BLaER1 treated with 17β-estradiol and CSF1 and Interleukin-3, amounts not matched to agents 10 nM and 100 nM (cell line): ENCODE measurements around the gene GNB1.
"Not testable (repeated sequence)": the region's sequence is repeated elsewhere in the genome, so short reads cannot be mapped to it uniquely, and the experiment has no call there.

Experiments used
- H3K27ac ChIP-seq, 11 experiments: shearing (Covaris generic); formaldehyde crosslinking; 2 replicates each; pipeline ENCODE4 v1.8.1; 2022
- H3K27me3 ChIP-seq, 11 experiments: shearing (Covaris generic); formaldehyde crosslinking; 2 replicates each; pipeline ENCODE4 v1.8.1; 2022
- H3K36me3 ChIP-seq, 11 experiments: shearing (Covaris generic); formaldehyde crosslinking; 2 replicates each; pipeline ENCODE4 v1.8.1; 2022
- H3K4me1 ChIP-seq, 10 experiments: shearing (Covaris generic); formaldehyde crosslinking; 2 replicates each; pipeline ENCODE4 v1.8.1; 2022
- H3K4me2 ChIP-seq, 11 experiments: shearing (Covaris generic); formaldehyde crosslinking; 2 replicates each; pipeline ENCODE4 v1.8.1; 2022
- H3K4me3 ChIP-seq, 10 experiments: shearing (Covaris generic); formaldehyde crosslinking; 2 replicates each; pipeline ENCODE4 v1.8.1; 2022
- H3K9ac ChIP-seq, 11 experiments: shearing (Covaris generic); formaldehyde crosslinking; 2 replicates each; pipeline ENCODE4 v1.8.1; 2022
- H3K9me3 ChIP-seq, 11 experiments: shearing (Covaris generic); formaldehyde crosslinking; replicated peaks in 1 of 11; 2 replicates each; pipeline ENCODE4 v1.8.1; 2022
- H4K20me1 ChIP-seq, 11 experiments: shearing (Covaris generic); formaldehyde crosslinking; 2 replicates each; pipeline ENCODE4 v1.8.1; 2022
- Cebpa-rat ChIP-seq, 11 experiments: shearing (Covaris generic); IDR thresholded peaks; 2 replicates each; pipeline ENCODE4 v1.8.1; 2022

Gene GNB1

DNA sequence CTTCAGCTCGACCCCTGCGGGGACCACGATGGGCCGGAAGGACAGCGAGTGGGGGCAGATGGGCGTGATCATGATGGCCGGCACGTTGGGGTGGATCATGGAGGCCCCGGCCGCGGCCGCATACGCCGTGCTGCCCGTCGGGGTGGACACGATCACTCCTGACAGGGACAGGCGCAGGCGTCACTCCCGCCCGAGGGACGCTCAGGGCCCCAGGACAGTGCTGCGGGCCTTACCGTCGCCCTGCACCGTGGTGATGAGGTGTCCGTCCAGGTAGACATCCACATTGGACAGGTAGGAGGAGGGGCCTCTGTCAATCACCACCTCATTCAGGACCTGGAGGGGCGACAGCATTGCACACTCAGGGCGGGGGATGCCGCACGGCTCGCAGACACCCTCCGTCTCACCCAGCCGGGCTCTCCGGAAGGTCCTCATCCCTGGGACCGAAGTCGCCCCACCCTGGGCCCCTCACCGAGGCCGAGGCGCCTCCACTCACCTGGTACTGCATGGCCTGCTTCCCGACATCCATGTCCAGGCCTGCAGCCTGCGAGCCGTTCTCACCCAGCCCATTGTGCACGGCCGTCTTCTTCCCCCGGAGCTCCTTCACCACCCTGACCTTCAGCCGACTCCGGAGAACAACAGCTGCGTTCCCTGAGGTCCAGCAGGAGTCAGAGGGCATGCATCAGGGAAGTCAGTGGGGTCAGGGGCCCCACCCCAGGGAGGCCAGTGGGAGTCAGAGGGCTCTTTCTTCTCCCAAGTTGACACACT lies 136.7 kb downstream of the GNB1 start:
- no peaks in the 10 kb centered on the region for H3K9me3 ChIP-seq
- H3K4me2 ChIP-seq = no peak overlapping the region
- H3K9ac ChIP-seq = no peak overlapping the region
- H3K27ac ChIP-seq = no peak overlapping the region
- no peaks in the 10 kb centered on the region for H3K27me3 ChIP-seq
- H4K20me1 ChIP-seq = peaks cover 21 to 73% (median 64%) of the 10 kb centered on the region in 11 experiments
- peaks cover 70 to 73% (median 72%) of the 10 kb centered on the region in 11 experiments for H3K36me3 ChIP-seq
- TF ChIP-seq Cebpa-rat (IDR thresholded peaks at IDR 0.05) = no peak
- H3K4me3 ChIP-seq = no peak overlapping the region
- H3K4me1 ChIP-seq = peaks cover 7 to 16% (median 11%) of the 10 kb centered on the region in 10 experiments

DNA sequence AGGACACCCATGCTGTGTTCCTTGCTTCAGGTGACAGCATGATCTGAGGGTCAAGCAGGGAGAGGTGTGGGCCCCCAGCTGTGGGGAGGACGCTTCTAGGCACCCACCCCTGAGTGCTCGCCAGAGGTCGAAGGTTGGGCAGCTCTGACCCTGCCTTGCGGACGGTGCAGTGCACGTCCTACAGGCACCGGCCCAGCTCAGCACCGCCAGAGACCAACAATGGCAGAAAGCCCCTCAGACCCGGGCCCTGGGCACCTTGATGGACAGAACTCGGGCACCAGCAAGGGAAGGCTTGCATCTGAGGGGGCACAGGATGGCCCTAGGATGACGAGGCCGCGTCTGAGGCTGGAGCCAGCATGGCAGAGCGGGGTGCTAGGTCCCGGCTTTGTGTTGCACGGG lies 137.3 kb downstream of the GNB1 start:
- no peak for TF ChIP-seq Cebpa-rat (IDR thresholded peaks at IDR 0.05)
- no peaks in the 10 kb centered on the region for H3K9me3 ChIP-seq
- no peak overlapping the region for H3K27ac ChIP-seq
- no peaks in the 10 kb centered on the region for H3K27me3 ChIP-seq
- H3K4me1 ChIP-seq = peaks cover 7 to 16% (median 11%) of the 10 kb centered on the region in 10 experiments
- peaks cover 64 to 67% (median 65%) of the 10 kb centered on the region in 11 experiments for H3K36me3 ChIP-seq
- no peak overlapping the region for H3K4me2 ChIP-seq
- no peak overlapping the region for H3K4me3 ChIP-seq
- no peak overlapping the region for H3K9ac ChIP-seq
- H4K20me1 ChIP-seq = peaks cover 14 to 67% (median 57%) of the 10 kb centered on the region in 11 experiments

DNA sequence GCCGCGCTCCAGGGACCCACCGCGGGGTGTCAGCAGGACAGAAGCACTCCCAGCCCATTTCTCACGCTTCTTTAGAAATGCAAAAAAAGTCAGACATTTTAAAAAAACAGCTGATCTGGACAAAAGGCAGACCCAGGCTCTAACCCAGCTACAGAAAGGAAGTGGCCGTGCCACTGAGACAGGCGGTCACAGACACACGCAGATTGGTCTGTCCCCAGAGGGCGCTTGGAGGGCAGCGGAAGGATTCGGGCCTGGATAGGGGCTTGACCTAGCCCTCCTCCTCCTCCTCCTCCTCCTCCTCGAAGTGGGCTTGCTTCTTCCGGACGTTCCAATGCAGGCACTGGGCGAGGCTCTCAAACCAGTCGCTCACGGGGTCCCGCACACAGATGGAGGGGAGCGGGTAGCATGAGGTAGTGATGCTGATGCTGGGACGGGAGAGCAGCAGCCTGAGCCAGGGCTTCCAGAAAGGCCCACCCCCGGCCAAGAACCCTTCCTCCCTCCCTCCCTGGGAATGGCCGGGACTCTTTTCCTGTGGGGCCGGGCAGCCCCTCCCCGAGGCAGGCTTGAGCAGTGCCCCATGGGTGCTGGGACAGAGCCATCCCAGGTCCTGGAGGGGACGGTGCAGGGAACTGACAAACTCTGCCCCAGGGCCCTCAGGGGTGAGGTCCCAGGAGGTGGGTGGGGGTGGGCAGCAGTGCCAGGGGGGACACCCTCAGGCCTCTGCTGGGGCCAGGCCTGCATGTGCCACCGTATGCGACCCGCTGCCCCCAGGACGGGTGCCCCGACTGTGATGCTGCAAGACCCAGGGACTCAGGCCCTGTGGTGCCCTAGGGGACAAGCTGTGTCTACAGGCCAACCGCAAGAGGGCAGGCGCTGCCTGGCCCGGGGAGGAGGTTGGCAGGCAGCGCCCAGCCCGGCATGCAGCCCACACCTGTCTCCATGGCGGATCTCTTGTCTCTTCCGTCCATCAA lies 138.0 kb downstream of the GNB1 start:
- Histone ChIP-seq H3K27ac (no peak overlapping the region; a peak in 2 of 22 replicates), H3K4me3 (no peak overlapping the region), H4K20me1 (peaks cover 7 to 60% (median 51%) of the 10 kb centered on the region in 11 experiments), H3K9ac (peak overlapping the region in 2 of 11 experiments; percentile 3 to 19; a peak in 1 of 22 replicates), H3K9me3 (no peaks in the 10 kb centered on the region), H3K4me1 (peaks cover 8 to 12% (median 10%) of the 10 kb centered on the region in 10 experiments; a peak in 19 of 20 replicates), H3K4me2 (no peak overlapping the region), H3K27me3 (no peaks in the 10 kb centered on the region), H3K36me3 (peaks cover 57 to 60% (median 59%) of the 10 kb centered on the region in 11 experiments)
- no peak for TF ChIP-seq Cebpa-rat (IDR thresholded peaks at IDR 0.05)

DNA sequence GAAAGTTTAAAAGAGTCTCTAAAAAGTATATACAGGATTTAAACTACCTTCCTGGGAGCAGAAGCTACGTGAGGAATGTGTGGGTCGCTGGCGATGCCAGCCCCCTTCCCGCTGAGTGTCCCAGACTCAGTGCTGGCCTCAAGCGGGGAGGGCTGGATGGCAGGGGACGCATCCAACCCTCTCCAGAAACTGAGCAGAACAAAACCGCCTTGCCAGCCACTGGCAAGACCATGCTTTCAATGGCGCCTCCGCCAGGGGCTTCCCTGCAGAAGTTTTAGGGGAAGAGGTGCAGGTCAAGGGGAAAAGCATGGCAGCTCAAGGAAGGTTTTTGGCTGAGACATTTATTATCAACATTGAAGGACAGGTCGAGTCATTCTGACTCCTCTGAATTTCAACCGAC lies 138.7 kb downstream of the GNB1 start:
- Histone ChIP-seq H3K4me1 (peaks cover 8 to 12% (median 9%) of the 10 kb centered on the region in 10 experiments; a peak in 19 of 20 replicates), H3K27ac (no peak overlapping the region; a peak in 1 of 22 replicates), H3K4me2 (no peak overlapping the region), H3K9ac (peak overlapping the region in 1 of 11 experiments; percentile 3; a peak in 1 of 22 replicates), H4K20me1 (peaks cover under 1 to 53% (median 43%) of the 10 kb centered on the region in 11 experiments; a peak in 21 of 22 replicates), H3K9me3 (no peaks in the 10 kb centered on the region), H3K36me3 (peaks cover 50 to 53% (median 51%) of the 10 kb centered on the region in 11 experiments), H3K27me3 (no peaks in the 10 kb centered on the region), H3K4me3 (no peak overlapping the region)
- TF ChIP-seq Cebpa-rat (IDR thresholded peaks at IDR 0.05) = no peak

DNA sequence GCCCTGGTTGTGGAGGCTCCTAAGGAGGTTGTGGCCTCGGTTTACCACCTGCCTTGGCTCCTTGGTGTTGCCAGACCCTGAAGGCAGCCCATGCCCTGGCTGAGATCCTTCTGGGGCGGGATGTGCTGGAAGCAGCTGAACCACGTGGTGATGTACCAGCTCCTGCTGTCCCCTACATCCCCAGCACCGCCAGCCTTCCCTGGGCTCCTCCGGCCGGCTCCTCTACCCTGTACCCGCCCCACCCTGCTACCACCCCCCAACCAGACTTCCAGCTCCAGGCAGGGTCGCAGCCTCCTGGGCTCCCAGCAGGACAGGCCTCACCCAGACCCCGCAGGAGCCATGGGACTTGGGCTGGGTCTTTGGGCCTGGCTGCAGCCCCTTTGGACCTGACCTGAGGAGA lies 140.9 kb downstream of the GNB1 start:
- H4K20me1 ChIP-seq = peaks cover 0 to 30% (median 26%) of the 10 kb centered on the region in 11 experiments; a peak in 20 of 22 replicates
- H3K9me3 ChIP-seq, H3K27ac ChIP-seq, H3K4me2 ChIP-seq, H3K4me3 ChIP-seq, H3K9ac ChIP-seq, H3K27me3 ChIP-seq: not testable (repeated sequence)
- peaks cover 28 to 31% (median 30%) of the 10 kb centered on the region in 11 experiments for H3K36me3 ChIP-seq
- peaks cover 8 to 12% (median 9%) of the 10 kb centered on the region in 10 experiments; a peak in 19 of 20 replicates for H3K4me1 ChIP-seq

DNA sequence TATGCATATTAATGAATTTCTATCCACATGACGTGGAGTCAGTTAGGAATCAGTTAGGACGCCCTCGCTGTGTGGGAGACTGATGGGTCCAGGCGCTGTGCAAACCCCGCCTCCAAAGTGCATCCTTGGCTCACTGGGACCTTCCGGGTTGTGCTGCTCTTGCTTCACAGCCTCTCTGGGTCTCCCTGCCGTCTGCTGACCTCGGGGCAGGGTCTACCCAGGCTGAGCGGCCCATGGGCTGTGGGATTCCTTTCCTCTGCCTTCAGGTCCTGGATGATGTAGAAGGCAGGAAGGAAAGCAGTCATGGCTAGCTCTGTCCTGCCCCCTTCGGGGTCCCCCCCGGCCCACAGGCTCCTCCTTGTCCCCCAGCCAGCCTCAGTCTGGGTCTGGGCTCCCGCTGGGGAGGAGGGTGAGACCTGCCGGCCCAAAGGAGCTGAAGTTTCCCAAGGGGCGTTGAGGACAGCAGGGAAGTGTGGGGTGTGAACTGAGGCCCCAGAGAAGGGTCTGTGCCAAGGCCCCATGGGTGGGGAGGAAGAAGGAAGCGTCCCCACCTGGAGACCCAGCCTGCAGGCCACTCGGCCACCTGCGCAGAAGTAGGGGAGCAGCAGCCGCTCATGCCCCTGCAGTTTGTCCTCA lies 142.1 kb downstream of the GNB1 start:
- Histone ChIP-seq H3K4me1 (peaks cover 8 to 12% (median 9%) of the 10 kb centered on the region in 10 experiments; a peak in 19 of 20 replicates), H3K4me2 (peak overlapping the region in 10 of 11 experiments; percentile 1 to 48 (median 32); a peak in 13 of 22 replicates), H3K9me3 (no peaks in the 10 kb centered on the region), H3K27me3 (no peaks in the 10 kb centered on the region), H3K9ac (peak overlapping the region in 8 of 11 experiments; percentile 7 to 39 (median 33); a peak in 7 of 22 replicates), H3K27ac (peak overlapping the region in 7 of 11 experiments; percentile 28 to 59 (median 43); a peak in 14 of 22 replicates), H3K4me3 (no peak overlapping the region), H3K36me3 (peaks cover 17 to 19% (median 18%) of the 10 kb centered on the region in 11 experiments), H4K20me1 (peaks cover 0 to 19% (median 18%) of the 10 kb centered on the region in 11 experiments; a peak in 20 of 22 replicates)
- TF ChIP-seq Cebpa-rat (IDR thresholded peaks at IDR 0.05) = no peak

DNA sequence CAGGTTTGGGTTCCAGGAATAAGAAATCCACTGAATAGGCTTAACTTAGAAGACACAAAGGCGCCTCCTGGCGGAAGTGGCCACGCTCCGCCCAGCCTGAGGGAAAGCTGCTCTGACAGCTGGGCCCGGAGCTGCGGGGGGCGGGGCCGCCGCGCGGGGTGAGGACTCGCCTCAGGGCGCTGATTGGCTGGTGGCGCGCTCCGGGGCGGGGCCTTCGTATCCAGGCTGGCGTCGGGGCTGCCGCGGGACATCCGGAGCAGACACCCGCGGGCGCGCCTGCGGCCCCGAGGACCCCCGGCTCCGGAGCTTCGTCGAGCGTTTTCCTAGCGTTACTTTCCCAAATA lies 144.3 kb downstream of the GNB1 start:
- H3K27me3 ChIP-seq, H3K9me3 ChIP-seq, H3K4me2 ChIP-seq, H4K20me1 ChIP-seq: not testable (repeated sequence)
- Histone ChIP-seq H3K36me3 (peaks cover 0 to 13% (median 5%) of the 10 kb centered on the region in 11 experiments; a peak in 10 of 22 replicates), H3K27ac (peak overlapping the region; percentile 88 to 93 (median 91); a peak in 19 of 22 replicates), H3K4me3 (peak overlapping the region in 2 of 10 experiments; percentile 45 to 59; a peak in 7 of 20 replicates), H3K9ac (peak overlapping the region; percentile 82 to 94 (median 88); a peak in 16 of 22 replicates), H3K4me1 (peaks cover 12 to 28% (median 14%) of the 10 kb centered on the region in 10 experiments)

DNA sequence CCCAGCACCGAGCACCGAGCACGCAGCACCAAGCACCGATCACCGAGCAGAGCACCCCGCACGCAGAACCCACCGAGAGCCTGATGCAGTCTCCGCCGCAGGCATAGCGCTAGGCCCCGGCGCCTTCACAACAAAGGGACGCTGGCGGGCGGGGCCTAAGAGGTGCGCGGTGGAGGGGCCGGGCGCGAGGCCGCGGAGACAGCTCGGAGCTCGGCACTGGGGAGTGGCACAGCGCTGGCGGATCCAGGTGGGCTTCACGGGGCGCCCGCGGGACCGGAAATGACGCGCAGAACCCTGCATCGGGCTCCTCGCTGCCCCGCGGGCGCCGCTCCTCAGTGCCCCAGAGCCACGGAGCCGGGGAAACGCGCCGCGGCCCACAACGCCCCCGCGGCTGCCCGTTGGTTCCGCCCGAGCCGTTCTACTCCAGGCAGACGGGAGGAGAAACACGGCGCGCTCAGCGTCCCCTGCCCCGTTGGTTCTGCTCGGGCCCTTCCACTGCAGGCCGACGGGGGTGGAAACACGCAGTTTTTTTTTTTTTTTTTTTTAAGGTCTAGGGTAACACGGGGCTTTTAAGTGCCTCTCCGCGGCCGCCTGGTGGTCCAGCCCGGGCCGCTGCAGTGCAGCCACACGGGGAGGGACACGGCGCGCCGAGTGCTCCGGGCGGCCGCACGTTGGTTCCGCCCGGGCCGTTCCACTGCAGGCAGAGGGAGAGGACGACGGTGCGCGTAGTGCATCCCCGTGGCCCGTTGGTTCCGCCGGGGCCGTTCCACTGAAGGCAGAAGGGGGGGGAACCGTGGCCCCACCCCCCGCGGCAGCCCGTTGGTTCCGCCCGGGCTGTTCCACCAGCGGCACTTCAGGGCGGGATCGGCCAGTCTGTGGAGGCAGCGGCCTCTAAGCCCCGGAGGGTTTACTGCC lies 145.0 kb downstream of the GNB1 start:
- not testable (repeated sequence) for H3K9me3 ChIP-seq, H4K20me1 ChIP-seq, H3K27me3 ChIP-seq
- Histone ChIP-seq H3K4me2 (peak overlapping the region in 2 of 11 experiments; percentile 20 to 38; a peak in 2 of 22 replicates), H3K4me3 (peak overlapping the region; percentile 45 to 67 (median 58)), H3K36me3 (peaks cover 0 to 16% (median 5%) of the 10 kb centered on the region in 11 experiments; a peak in 10 of 22 replicates), H3K4me1 (peaks cover 12 to 31% (median 14%) of the 10 kb centered on the region in 10 experiments), H3K27ac (peak overlapping the region; percentile 88 to 93 (median 91)), H3K9ac (peak overlapping the region; percentile 82 to 94 (median 88))

DNA sequence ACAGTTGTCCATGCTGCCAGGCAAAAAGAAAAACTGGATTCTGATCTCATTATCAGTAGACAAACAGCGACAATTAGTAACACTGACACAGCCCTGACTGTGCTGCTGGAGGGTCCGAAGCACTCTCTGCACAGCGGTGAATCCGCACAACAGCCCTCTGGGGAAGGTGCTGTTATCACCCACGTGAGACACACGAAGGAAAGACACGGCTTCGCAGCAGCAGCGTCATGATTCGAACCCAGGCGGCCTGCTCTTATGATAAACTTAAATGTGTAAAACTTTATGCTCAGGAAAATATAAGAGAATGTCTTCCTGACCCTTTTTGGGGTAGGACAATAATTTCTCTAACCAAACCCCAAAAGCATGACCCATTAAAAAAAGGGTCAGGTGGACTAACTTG lies 148.4 kb downstream of the GNB1 start:
- Histone ChIP-seq H3K36me3 (peaks cover 4 to 30% (median 10%) of the 10 kb centered on the region in 11 experiments; a peak in 15 of 22 replicates), H3K27ac (peak overlapping the region in 1 of 11 experiments; percentile 25; a peak in 2 of 22 replicates), H3K4me2 (peak overlapping the region in 2 of 11 experiments; percentile 18 to 58; a peak in 2 of 22 replicates), H3K4me1 (peaks cover 4 to 34% (median 10%) of the 10 kb centered on the region in 10 experiments; a peak in 16 of 20 replicates)
- not testable (repeated sequence) for H3K4me3 ChIP-seq, H4K20me1 ChIP-seq, H3K9me3 ChIP-seq, H3K27me3 ChIP-seq, H3K9ac ChIP-seq

DNA sequence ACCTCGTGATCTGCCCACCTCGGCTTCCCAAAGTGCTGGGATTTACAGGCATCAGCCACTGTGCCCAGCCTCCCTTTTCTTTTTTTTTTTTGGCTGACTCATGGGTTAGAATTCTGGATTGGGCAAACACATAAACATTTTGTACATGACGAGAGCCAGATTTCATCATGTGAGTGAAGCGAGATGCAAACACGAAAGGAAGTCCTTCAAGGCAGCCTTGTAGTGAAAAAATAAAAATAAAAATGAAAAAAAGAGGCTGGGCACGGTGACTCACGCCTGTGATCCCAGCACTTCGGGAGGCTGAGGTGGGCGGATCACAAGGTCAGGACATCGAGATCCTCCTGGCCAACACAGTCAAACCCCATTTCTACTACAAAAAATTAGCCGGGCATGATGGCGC lies 149.9 kb downstream of the GNB1 start:
- Histone ChIP-seq H3K27ac (peak overlapping the region in 5 of 11 experiments; percentile 15 to 65 (median 51); a peak in 6 of 22 replicates), H3K9ac (peak overlapping the region in 3 of 11 experiments; percentile 18 to 61 (median 38); a peak in 3 of 22 replicates), H3K4me2 (peak overlapping the region in 2 of 11 experiments; percentile 54 to 58; a peak in 4 of 22 replicates), H3K36me3 (peaks cover 6 to 37% (median 16%) of the 10 kb centered on the region in 11 experiments; a peak in 18 of 22 replicates), H3K4me1 (peaks cover 4 to 42% (median 15%) of the 10 kb centered on the region in 10 experiments; a peak in 16 of 20 replicates)
- not testable (repeated sequence) for H3K9me3 ChIP-seq, H3K27me3 ChIP-seq, H3K4me3 ChIP-seq, H4K20me1 ChIP-seq
